ENCODE data around the gene MYBPHL. TPM values are rescaled to one million over a fixed set of nuclear protein-coding genes. Genes with fewer than 3 reads are reported as not detected.

MYBPHL gene
- total RNA-seq, 4 donors from 2014 or later, result not detected

- no peak for TF ChIP-seq POLR2A (IDR thresholded peaks at IDR 0.05)
- no peak for TF ChIP-seq CTCF (IDR thresholded peaks at IDR 0.05)
- Histone ChIP-seq H3K27ac (no peak overlapping the region), H3K4me1 (peaks cover 0 to 16% (median 8%) of the 10 kb centered on the region in 4 donors), H3K36me3 (no peaks in the 10 kb centered on the region), H3K4me3 (no peak overlapping the region), H3K27me3 (no peaks in the 10 kb centered on the region), H3K9me3 (no peaks in the 10 kb centered on the region)
- peak in 1 of 3 donors; percentile 34 for DNase-seq
Observed at GRCh38 chr1:109248444-109248796, 58.4 kb downstream of the MYBPHL start.

GRCh38 chr1:109247401-109248365 is 59.1 kb downstream of the MYBPHL start:
- TF ChIP-seq CTCF (IDR thresholded peaks at IDR 0.05) (no peak), POLR2A (IDR thresholded peaks at IDR 0.05) (no peak)
- Histone ChIP-seq H3K36me3 (no peaks in the 10 kb centered on the region), H3K4me3 (no peak overlapping the region), H3K27me3 (no peaks in the 10 kb centered on the region), H3K27ac (no peak overlapping the region), H3K9me3 (no peaks in the 10 kb centered on the region), H3K4me1 (peaks cover 0 to 16% (median 8%) of the 10 kb centered on the region in 4 donors)
- DNase-seq, result peak in 1 of 3 donors; percentile 15

GRCh38 chr1:109246141-109246551 is 60.7 kb downstream of the MYBPHL start:
- DNase-seq, result peak in 1 of 3 donors; percentile 39
- Histone ChIP-seq H3K27me3 (no peaks in the 10 kb centered on the region), H3K4me1 (peaks cover 0 to 20% (median 8%) of the 10 kb centered on the region in 4 donors), H3K4me3 (no peak overlapping the region), H3K36me3 (no peaks in the 10 kb centered on the region), H3K9me3 (no peaks in the 10 kb centered on the region), H3K27ac (no peak overlapping the region)
- TF ChIP-seq POLR2A (IDR thresholded peaks at IDR 0.05) (no peak), CTCF (IDR thresholded peaks at IDR 0.05) (no peak)

- H3K27me3 ChIP-seq, result no peaks in the 10 kb centered on the region
- no peak overlapping the region for H3K27ac ChIP-seq
- H3K4me1 ChIP-seq, result peaks cover 0 to 15% (median 0%) of the 10 kb centered on the region in 4 donors
- DNase-seq, result peak in 1 of 3 donors; percentile 7
- no peaks in the 10 kb centered on the region for H3K9me3 ChIP-seq
- TF ChIP-seq POLR2A (IDR thresholded peaks at IDR 0.05) (no peak), CTCF (IDR thresholded peaks at IDR 0.05) (no peak)
- H3K36me3 ChIP-seq, result peaks cover 0 to 4% (median 0%) of the 10 kb centered on the region in 3 donors
- no peak overlapping the region for H3K4me3 ChIP-seq
Observed at GRCh38 chr1:109243860-109244552, 62.8 kb downstream of the MYBPHL start.

- no peaks in the 10 kb centered on the region for H3K27me3 ChIP-seq
- peaks cover 0 to 12% (median 0%) of the 10 kb centered on the region in 3 donors for H3K36me3 ChIP-seq
- peak in 1 of 3 donors; percentile 36 for DNase-seq
- TF ChIP-seq CTCF (IDR thresholded peaks at IDR 0.05) (no peak), POLR2A (IDR thresholded peaks at IDR 0.05) (no peak)
- no peak overlapping the region for H3K27ac ChIP-seq
- no peaks in the 10 kb centered on the region for H3K9me3 ChIP-seq
- no peak overlapping the region for H3K4me3 ChIP-seq
- H3K4me1 ChIP-seq, result peaks cover 0 to 12% (median 0%) of the 10 kb centered on the region in 4 donors
Observed at GRCh38 chr1:109243221-109243620, 63.6 kb downstream of the MYBPHL start.
